NK-92 (cell line): ENCODE measurements around the gene TRIM24.
"Not testable (repeated sequence)": the region's sequence is repeated elsewhere in the genome, so short reads cannot be mapped to it uniquely, and the experiment has no call there.

Experiments used
- DNase-seq: peaks from one replicate; lab custom pipeline; 2025; ENCODE audit not compliant: unreplicated experiment; lab: John Stamatoyannopoulos, UW

Gene TRIM24

GRCh38 chr7:138491612-138492386, 31.7 kb downstream of the TRIM24 start:
- no peak for DNase-seq

GRCh38 chr7:138492423-138492822, 32.4 kb downstream of the TRIM24 start:
- no peak for DNase-seq

GRCh38 chr7:138493535-138493934, 33.5 kb downstream of the TRIM24 start:
- no peak for DNase-seq

- no peak for DNase-seq
Measured at GRCh38 chr7:138495485-138495884, 35.4 kb downstream of the TRIM24 start.

GRCh38 chr7:138499340-138499739, 39.3 kb downstream of the TRIM24 start:
- DNase-seq = no peak

GRCh38 chr7:138500303-138500702, 40.2 kb downstream of the TRIM24 start:
- DNase-seq = not testable (repeated sequence)

GRCh38 chr7:138500892-138501291, 40.8 kb downstream of the TRIM24 start:
- no peak for DNase-seq

GRCh38 chr7:138502023-138502767, 42.1 kb downstream of the TRIM24 start:
- DNase-seq = no peak

GRCh38 chr7:138505361-138505873, 45.4 kb downstream of the TRIM24 start:
- DNase-seq = no peak

- no peak for DNase-seq
Measured at GRCh38 chr7:138506764-138507163, 46.7 kb downstream of the TRIM24 start.

- no peak for DNase-seq
Measured at GRCh38 chr7:138510003-138510402, 49.9 kb downstream of the TRIM24 start.

GRCh38 chr7:138512092-138512858, 52.2 kb downstream of the TRIM24 start:
- no peak for DNase-seq

- no peak for DNase-seq
Measured at GRCh38 chr7:138512885-138513284, 52.8 kb downstream of the TRIM24 start.

- no peak for DNase-seq
Measured at GRCh38 chr7:138513344-138513871, 53.3 kb downstream of the TRIM24 start.

- DNase-seq = no peak
Measured at GRCh38 chr7:138514044-138514443, 54.0 kb downstream of the TRIM24 start.

GRCh38 chr7:138515001-138515528, 55.0 kb downstream of the TRIM24 start:
- no peak for DNase-seq

- no peak for DNase-seq
Measured at GRCh38 chr7:138519061-138519798, 59.2 kb downstream of the TRIM24 start.

GRCh38 chr7:138520742-138521141, 60.7 kb downstream of the TRIM24 start:
- DNase-seq = no peak

GRCh38 chr7:138521837-138522461, 61.9 kb downstream of the TRIM24 start:
- DNase-seq = no peak

- no peak for DNase-seq
Measured at GRCh38 chr7:138524259-138524658, 64.2 kb downstream of the TRIM24 start.
